Activated CD4-positive, alpha-beta T cell treated with anti-CD3 and anti-CD28 coated beads, Interleukin-2, amount 10 ng/mL, durations not matched to agents 24 days and 14 days (primary cell): ENCODE data around the gene LTBP2. TPM values are rescaled to one million over a fixed set of nuclear protein-coding genes. Genes with fewer than 3 reads are reported as not detected.
A peak's percentile ranks its signal among the peaks of the same experiment; 100 is the strongest.

Experiments used
- DNase-seq: peaks from one replicate; pipeline ENCODE4 v3.0.0; 2022
- H3K27ac Mint-ChIP-seq: one replicate; pipeline ENCODE4 v1.8.0; 2022; ENCODE audit warnings: mild to moderate bottlenecking, mixed read lengths
- H3K27me3 Mint-ChIP-seq: one replicate; pipeline ENCODE4 v1.8.0; 2022; ENCODE audit warnings: mixed read lengths
- H3K36me3 Mint-ChIP-seq: one replicate; pipeline ENCODE4 v1.8.0; 2022; ENCODE audit warnings: low read depth, mild to moderate bottlenecking, mixed read lengths
- H3K4me1 Mint-ChIP-seq: one replicate; pipeline ENCODE4 v1.8.0; 2021; ENCODE audit warnings: mixed read lengths
- H3K4me3 Mint-ChIP-seq: one replicate; pipeline ENCODE4 v1.8.0; 2022; ENCODE audit warnings: mild to moderate bottlenecking, moderate library complexity, mixed read lengths
- H3K9me3 Mint-ChIP-seq: one replicate; pipeline ENCODE4 v1.8.0; 2021; ENCODE audit warnings: mixed read lengths
- intact Hi-C: fragments of 100-400 bp; cut with micrococcal nuclease; formaldehyde crosslinking; loops from one replicate; pipeline ENCODE4 v1.15.1; 2023
- total RNA-seq: library from RNA; stranded (reverse); gene quantifications from 2 replicates; pipeline ENCODE4 v1.2.3, GENCODE V29; 2022

The LTBP2 gene
- total RNA-seq, 1 donor from 2014 or later, result 0.05 TPM

DNA sequence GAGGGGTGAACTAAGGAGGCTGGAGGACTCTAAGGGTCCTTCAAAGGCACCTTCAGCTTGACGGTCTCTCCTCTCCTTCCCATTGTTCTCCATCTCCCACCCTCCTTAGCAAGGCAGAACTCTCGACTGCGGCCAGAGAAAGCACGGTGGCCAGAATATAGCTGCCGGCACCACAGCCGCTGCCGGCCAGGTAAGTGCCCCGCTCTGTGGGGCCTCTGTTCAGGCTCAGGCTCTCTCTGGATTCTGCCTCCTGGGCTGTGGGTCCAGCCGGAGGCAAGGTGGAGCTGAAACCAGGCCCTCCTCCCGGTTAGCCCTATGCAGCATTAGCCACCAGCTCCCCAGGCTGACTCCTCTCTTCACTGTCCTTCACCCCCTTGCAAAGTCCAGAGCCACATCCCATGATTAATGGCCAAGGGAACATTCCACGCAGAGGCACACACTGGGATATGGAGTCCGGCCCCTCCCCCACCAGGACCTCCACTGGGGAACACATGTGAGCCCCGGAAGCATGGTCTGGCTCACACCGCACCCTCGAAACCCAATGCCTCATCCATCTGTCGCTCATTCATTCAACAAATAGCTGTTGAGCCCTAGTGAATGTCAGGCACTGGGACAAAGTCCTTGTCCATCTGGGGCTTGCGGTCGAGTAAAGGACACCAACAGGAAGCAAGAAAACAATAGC, 25.2 kb downstream of the LTBP2 start:
- intact Hi-C loops, result no loop called here
- no peak overlapping the region for H3K4me3 Mint-ChIP-seq
- no peaks in the 10 kb centered on the region for H3K36me3 Mint-ChIP-seq
- DNase-seq, result no peak
- H3K27ac Mint-ChIP-seq, result no peak overlapping the region
- H3K4me1 Mint-ChIP-seq, result peaks cover 11% of the 10 kb centered on the region
- no peaks in the 10 kb centered on the region for H3K9me3 Mint-ChIP-seq
- peaks cover 9% of the 10 kb centered on the region for H3K27me3 Mint-ChIP-seq

DNA sequence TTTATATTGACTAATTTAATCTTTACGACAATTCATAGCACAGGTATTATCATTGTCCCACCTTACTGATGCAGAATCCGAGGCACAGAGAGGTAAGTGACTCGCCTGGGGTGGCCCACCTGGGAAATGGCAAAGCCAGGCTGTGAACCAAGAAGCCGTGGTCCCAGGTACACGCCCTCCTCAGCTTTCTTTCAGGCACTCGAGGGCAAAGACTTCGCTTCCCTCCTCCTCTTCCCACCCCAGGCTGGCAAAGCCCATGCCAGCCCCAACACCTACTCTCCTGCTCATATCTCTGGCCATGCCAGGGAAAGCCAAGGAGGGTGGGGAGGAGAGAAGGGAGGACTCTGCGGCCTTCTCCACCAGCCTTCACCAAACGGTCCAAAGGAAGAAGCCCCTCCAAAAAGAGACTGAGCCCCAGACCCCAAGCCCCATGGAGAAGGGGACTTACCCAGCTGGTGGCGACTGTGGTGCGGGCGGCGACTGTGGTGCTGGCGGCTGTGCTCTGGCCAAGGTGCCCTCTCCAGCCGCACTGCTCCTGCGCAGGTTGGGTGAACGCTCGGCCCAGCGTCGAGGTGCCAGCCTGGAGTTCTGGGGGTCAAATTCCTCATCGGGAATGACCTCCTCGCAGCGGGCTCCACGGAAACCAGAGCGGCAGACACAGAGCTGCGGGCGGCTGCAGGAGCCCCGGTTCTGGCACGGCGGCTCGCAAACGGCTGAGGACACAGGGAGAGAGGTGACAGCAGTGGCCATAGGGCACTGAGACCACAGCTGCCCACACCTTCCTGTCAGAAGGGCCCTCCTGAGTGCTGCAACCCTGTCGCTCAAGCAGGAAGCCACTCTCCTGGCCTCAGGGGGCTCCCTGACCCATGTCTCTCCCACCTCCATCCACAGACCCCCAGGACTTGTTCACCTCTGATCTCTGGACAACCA, 26.4 kb downstream of the LTBP2 start:
- Mint-ChIP-seq H3K9me3 (no peaks in the 10 kb centered on the region), H3K4me1 (peaks cover 13% of the 10 kb centered on the region), H3K27ac (no peak overlapping the region), H3K27me3 (peaks cover 7% of the 10 kb centered on the region), H3K36me3 (no peaks in the 10 kb centered on the region), H3K4me3 (no peak overlapping the region)
- no peak for DNase-seq
- intact Hi-C loops, result no loop called here

DNA sequence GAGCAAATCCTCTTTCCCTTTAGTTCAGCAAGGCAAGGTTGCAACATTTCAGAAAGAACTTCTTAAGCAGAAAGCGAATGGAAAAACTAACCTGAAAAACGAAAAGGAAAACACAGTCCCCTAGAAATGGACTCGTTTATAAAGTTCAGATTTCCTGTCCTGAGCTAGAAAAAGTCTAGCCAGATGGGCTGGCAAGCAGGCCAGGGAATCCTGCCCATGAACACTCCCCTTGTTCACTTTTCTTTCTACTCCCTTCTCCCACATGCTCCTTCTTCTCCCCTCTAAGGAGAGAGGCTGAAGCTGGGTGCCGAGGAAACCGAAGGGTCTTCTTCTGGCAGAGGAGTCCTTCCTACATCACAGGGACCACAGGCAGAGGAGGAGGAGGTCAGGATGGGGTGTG, 27.1 kb downstream of the LTBP2 start:
- intact Hi-C loops, result no loop called here
- Mint-ChIP-seq H3K9me3 (no peaks in the 10 kb centered on the region), H3K27me3 (peaks cover 7% of the 10 kb centered on the region), H3K36me3 (no peaks in the 10 kb centered on the region), H3K27ac (no peak overlapping the region), H3K4me1 (peaks cover 16% of the 10 kb centered on the region), H3K4me3 (no peak overlapping the region)
- no peak for DNase-seq

DNA sequence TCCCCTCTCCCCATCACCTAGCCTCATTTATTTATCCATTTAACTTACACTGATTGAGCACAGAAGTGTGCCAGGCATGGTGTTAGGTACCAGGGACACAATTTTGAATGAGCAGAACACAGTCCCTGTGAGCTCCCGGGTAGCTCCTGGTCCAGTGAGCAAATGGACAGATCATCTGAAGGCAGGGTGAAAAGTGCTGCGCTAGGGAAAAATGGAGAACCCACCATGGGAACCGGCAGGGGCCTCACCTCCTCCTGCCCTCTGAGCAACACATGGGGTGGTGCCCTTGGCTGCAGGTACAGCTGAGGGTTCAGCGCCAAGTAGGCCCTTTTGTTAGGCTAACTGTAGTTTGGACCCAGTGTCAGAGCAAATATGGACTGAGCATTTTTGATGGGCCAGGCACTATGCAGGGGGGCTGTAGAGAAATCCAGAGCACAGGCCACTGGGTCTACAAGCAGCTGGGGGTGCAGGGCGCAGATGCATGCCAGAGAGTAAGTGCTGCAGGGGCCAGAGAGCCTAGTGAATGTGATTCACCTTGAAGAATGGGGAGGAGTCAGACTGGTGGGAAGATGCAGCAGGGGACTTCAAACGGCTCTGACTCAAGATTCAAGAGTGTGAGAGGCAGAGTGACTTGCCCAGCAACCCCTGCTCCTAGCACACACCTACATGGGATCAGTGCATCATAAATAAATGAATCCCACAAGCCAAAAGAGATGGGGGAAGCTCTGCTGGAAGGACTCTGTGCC, 28.2 kb downstream of the LTBP2 start:
- Mint-ChIP-seq H3K36me3 (no peaks in the 10 kb centered on the region), H3K27ac (no peak overlapping the region), H3K4me1 (peaks cover 26% of the 10 kb centered on the region), H3K4me3 (no peak overlapping the region), H3K9me3 (no peaks in the 10 kb centered on the region), H3K27me3 (peaks cover 5% of the 10 kb centered on the region)
- DNase-seq, result no peak
- intact Hi-C loops, result no loop called here

DNA sequence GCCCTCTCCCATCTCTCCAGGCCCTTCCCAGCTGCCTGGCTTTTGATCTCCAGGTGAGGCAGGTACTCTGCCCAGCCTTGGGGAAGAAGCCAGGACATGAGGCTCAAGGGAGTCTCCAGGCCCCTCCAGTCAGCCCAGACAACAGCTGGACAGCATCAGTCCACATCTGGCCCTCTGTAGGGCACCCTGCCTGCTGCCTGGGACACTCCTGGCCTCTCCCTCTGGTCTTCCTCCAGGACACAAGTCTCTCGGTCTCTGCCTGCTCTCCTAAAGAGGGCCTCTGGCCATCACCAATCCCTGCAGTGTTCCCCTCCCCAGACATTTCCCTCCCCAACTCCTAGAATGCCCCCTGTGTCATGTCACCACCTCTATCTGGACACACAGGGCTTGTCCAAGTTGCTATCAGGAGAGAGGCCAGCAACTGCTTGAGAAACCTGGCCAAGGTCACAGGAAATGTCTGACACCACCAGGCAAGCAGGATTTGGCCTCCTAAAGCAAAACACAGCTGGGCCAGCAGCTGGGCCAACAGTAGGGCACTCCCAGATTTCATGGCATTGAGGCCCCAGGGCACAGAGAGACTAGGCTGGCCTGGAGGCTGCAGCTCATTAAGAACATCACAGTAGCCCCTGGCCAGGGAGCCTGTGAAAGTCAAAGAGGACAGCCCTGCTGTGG, 29.0 kb downstream of the LTBP2 start:
- DNase-seq, result no peak
- Mint-ChIP-seq H3K27me3 (peaks cover 5% of the 10 kb centered on the region), H3K4me3 (no peak overlapping the region), H3K27ac (no peak overlapping the region), H3K36me3 (no peaks in the 10 kb centered on the region), H3K4me1 (peaks cover 30% of the 10 kb centered on the region), H3K9me3 (no peaks in the 10 kb centered on the region)
- intact Hi-C loops, result no loop called here

DNA sequence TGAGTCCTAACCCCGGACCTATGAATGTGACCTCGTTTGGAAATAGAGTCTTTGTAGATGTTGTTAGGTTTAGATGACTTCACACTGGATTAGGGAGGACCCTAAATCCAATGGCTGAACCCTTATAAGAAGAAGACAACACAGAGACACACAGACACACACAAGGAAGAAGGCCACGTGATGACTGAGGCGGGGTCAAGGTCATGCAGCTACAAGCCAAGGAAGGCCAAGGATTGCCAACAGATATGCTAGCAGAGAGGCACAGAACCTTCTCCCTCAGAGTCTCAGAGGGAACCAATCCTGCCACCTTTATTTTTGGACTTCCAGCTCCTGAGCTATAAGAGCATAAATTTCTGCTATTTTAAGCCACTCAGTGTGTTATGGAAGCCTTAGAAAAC, 31.8 kb downstream of the LTBP2 start:
- Mint-ChIP-seq H3K4me1 (peaks cover 31% of the 10 kb centered on the region), H3K36me3 (no peaks in the 10 kb centered on the region), H3K27ac (peak overlapping the region; percentile 81), H3K9me3 (no peaks in the 10 kb centered on the region), H3K27me3 (peaks cover 9% of the 10 kb centered on the region), H3K4me3 (peak overlapping the region; percentile 0)
- intact Hi-C loops, result no loop called here
- no peak for DNase-seq

DNA sequence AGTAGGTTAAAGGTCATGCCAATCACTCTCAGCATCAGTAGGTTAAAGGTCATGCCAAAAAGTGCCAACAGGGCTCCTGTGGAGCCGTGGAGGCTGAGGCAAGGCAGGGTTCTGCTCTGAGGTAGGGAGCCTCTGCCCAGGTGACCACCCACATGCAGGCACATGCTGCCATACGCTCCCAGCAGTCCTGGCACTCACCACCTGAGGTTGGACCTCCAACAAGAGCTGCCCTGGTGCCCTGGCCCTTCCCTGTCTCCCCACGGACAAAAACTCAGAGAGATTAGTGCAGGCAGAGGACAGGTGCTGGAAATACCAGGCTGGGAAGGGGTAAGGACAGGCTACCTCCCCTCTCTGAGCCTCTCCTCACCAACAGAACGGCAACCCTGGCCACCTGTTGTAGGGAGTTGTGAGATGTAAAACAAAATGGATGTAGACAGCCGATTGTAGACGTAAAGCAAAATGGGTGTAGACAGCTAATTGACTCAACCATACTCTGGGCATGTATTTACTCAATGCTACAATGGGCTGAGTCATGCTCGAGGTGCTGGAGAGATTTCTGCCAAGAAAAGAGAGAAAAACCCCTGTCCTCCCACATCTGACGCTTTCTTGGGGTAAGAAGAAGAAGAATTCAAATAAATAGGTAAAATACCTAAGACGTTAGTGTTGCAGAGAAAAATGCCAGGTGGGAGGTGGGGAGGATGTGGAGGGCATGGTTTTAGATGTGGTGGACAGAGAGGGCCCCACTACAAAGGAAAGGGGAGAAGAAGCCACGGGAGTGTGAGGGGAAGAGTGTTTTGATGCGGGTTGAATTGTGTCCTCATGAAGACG, 32.4 kb downstream of the LTBP2 start:
- H3K9me3 Mint-ChIP-seq, result no peaks in the 10 kb centered on the region
- peaks cover 32% of the 10 kb centered on the region for H3K4me1 Mint-ChIP-seq
- H3K27me3 Mint-ChIP-seq, result peaks cover 8% of the 10 kb centered on the region
- H3K27ac Mint-ChIP-seq, result peak overlapping the region; percentile 81
- intact Hi-C loops, result no loop called here
- H3K4me3 Mint-ChIP-seq, result peak overlapping the region; percentile 0
- H3K36me3 Mint-ChIP-seq, result no peaks in the 10 kb centered on the region
- DNase-seq, result no peak

DNA sequence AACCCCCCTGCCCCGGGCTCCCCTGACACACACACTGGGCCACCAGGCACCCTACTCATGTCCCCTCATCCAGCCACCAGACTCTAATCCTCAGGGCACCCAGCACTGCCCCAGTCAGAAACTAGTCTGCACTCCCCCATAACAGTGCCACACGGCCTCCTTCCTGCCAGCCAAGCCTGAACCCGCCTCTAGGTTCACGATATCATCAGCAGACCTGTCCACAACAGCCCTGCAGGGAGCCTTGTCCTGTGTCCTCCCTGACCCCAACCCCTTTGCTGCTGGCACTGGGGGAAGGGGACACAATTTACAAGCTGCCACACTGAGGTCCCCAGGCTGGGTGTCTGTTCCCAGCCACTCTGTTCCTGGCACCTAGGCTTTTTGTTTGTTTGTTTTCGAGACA, 33.6 kb downstream of the LTBP2 start:
- peaks cover 8% of the 10 kb centered on the region for H3K27me3 Mint-ChIP-seq
- no peak for DNase-seq
- H3K36me3 Mint-ChIP-seq, result no peaks in the 10 kb centered on the region
- no peak overlapping the region for H3K4me3 Mint-ChIP-seq
- H3K27ac Mint-ChIP-seq, result no peak overlapping the region
- intact Hi-C loops, result no loop called here
- no peaks in the 10 kb centered on the region for H3K9me3 Mint-ChIP-seq
- peaks cover 38% of the 10 kb centered on the region for H3K4me1 Mint-ChIP-seq

DNA sequence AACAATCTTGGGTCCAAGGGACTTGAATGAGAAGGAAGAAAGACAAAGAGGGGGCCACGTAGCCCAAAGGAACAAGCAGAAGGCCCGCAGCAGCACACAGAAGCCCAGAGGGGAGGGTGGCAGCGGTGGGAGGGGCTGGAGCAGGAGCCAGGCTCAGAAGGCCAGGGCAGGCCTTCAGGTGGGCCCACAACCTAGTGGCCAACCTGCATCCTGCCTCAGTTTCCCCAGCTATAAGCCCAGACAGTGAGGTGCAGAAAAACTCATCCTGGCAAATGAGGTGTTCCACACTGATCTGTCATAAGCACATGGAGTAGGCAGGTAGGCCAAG, 34.1 kb downstream of the LTBP2 start:
- Mint-ChIP-seq H3K27me3 (peaks cover 8% of the 10 kb centered on the region), H3K4me3 (no peak overlapping the region), H3K9me3 (no peaks in the 10 kb centered on the region), H3K27ac (no peak overlapping the region), H3K36me3 (no peaks in the 10 kb centered on the region), H3K4me1 (peaks cover 38% of the 10 kb centered on the region)
- intact Hi-C loops, result no loop called here
- DNase-seq, result no peak

DNA sequence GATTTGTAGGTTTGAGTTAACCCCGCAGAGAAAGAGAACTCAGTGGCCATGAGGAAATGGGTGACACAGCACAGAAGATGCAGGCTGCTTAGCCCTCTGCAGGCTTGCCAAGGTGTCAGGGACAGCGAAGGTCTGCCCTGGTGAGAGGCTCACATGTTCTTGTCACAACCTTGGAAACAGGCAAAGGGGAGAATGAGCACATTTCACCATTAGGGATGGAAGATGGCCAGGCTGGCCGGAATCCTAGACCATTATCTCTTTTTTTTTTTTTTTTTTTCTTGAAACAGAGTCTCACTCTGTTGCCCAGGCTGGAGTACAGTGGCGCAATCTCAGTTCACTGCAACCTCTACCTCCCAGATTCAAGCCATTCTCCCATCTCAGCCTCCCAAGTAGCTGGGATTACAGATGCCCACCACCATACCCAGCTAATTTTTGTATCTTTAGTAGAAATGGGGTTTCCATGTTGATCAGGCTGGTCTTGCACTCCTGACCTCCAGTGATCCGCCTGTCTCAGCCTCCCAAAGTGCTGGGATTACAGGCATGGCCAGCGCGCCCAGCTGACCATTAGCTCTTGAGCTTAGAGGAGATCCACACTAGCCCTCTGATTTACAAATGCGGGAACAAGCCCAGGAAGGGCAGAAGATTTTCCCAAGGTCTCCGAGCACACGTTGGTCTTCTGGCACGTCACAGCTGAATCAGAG, 34.6 kb downstream of the LTBP2 start:
- Mint-ChIP-seq H3K36me3 (no peaks in the 10 kb centered on the region), H3K9me3 (no peaks in the 10 kb centered on the region), H3K27me3 (peaks cover 11% of the 10 kb centered on the region), H3K27ac (no peak overlapping the region), H3K4me1 (peaks cover 39% of the 10 kb centered on the region), H3K4me3 (no peak overlapping the region)
- no peak for DNase-seq
- intact Hi-C loops, result no loop called here

DNA sequence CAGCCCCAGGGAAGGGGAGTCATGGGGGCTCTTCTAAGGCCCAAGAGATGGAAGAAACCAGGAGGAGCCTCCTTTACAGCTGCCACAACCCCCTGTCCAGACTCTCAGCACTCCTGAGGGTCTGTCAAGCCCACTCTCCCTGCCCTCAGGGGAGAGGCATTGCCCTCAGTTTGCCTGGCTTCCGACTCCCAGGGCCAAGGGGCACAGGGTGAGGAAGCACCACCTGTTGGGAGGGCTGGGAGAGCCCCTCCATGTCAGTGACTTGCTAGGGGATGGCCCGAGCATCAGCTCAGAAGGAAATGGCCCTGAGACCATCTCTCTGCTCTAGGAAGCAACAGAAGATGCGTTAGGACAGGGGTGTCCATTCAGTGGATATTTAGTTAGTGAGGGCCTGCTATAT, 36.1 kb downstream of the LTBP2 start:
- no peak overlapping the region for H3K4me3 Mint-ChIP-seq
- intact Hi-C loops, result no loop called here
- H3K27ac Mint-ChIP-seq, result no peak overlapping the region
- H3K36me3 Mint-ChIP-seq, result no peaks in the 10 kb centered on the region
- DNase-seq, result no peak
- H3K4me1 Mint-ChIP-seq, result peaks cover 43% of the 10 kb centered on the region
- no peaks in the 10 kb centered on the region for H3K9me3 Mint-ChIP-seq
- H3K27me3 Mint-ChIP-seq, result peaks cover 18% of the 10 kb centered on the region

DNA sequence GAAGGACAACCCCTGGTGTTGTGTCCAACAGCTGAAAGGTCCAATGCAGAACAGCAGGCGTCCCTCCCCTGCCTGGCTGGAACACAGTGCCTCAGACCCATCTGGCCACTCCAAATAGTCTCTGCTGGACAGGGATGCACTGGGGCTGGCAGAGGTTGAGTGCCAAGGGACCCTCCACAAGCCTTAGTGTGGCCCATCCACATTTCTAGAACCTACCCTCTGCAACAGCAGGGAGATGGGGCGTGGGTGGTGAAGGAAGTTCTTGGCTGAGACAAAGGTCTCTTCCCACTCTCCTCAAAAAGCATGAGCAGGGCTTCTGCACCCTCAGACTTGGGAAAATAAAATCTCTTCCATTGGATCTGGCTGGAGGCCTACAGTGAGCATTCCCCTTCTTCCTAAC, 36.5 kb downstream of the LTBP2 start:
- no peak overlapping the region for H3K4me3 Mint-ChIP-seq
- H3K36me3 Mint-ChIP-seq, result no peaks in the 10 kb centered on the region
- intact Hi-C loops, result no loop called here
- no peak overlapping the region for H3K27ac Mint-ChIP-seq
- H3K4me1 Mint-ChIP-seq, result peaks cover 43% of the 10 kb centered on the region
- DNase-seq, result no peak
- peaks cover 18% of the 10 kb centered on the region for H3K27me3 Mint-ChIP-seq
- no peaks in the 10 kb centered on the region for H3K9me3 Mint-ChIP-seq
